IMR-90 (cell line): Measurements from ENCODE around the gene DHRSX. TPM values are rescaled to one million over a fixed set of nuclear protein-coding genes. Genes with fewer than 3 reads are reported as not detected.

Source experiments
- ATAC-seq: fragments of 200-7000 bp; cut with Tn5 transposase; 2 replicates; pipeline ENCODE4 v1.9.1; 2020; ENCODE audit warnings: low read depth, mild to moderate bottlenecking, moderate library complexity
- BruUV-seq: library from RNA; stranded (reverse); fragments of 400-500 nt; replicated peaks from 2 replicates; lab custom pipeline; 2021; lab: Mats Ljungman, UMichigan
- CTCF ChIA-PET: fragments of 300-600 bp; formaldehyde crosslinking; extraction: SDS; loops from one replicate; lab custom pipeline; 2021; ENCODE audit warnings: antibody characterized with exemption; lab: Yijun Ruan, JAX
- POLR2A ChIA-PET: fragments of 300-600 bp; sonication (Branson Sonifier 250); formaldehyde crosslinking; loops from one replicate; lab custom pipeline; 2022; ENCODE audit warnings: antibody characterized with exemption; ENCODE audit not compliant: unreplicated experiment; lab: Charles Lee
- DNase-seq: peaks from one replicate; pipeline ENCODE4 v3.0.0; 2013
- H2AFZ ChIP-seq: replicated peaks from 2 replicates; pipeline ENCODE3; 2013; ENCODE audit warnings: low read length, mild to moderate bottlenecking; ENCODE audit not compliant: poor library complexity
- H2AK5ac ChIP-seq: 2 replicates; pipeline ENCODE4 v1.6.1; 2013; ENCODE audit warnings: low read depth, low read length, inconsistent platforms
- H2AK9ac ChIP-seq: replicated peaks from 2 replicates; pipeline ENCODE3; 2013; ENCODE audit warnings: mild to moderate bottlenecking, low read depth, low read length, moderate library complexity; ENCODE audit not compliant: poor library complexity
- H2BK120ac ChIP-seq: 2 replicates; pipeline ENCODE4 v1.6.1; 2013; ENCODE audit warnings: low read depth, low read length, inconsistent platforms
- H2BK15ac ChIP-seq: 3 replicates; pipeline ENCODE4 v1.6.1; 2013; ENCODE audit warnings: low read depth, low read length, inconsistent platforms
- H2BK20ac ChIP-seq: 2 replicates; pipeline ENCODE4 v1.6.1; 2013; ENCODE audit warnings: low read depth, mild to moderate bottlenecking, inconsistent platforms, low read length, moderate library complexity
- H2BK5ac ChIP-seq: 2 replicates; pipeline ENCODE4 v1.6.1; 2013; ENCODE audit warnings: mild to moderate bottlenecking, low read depth, low read length, inconsistent platforms; ENCODE audit not compliant: poor library complexity, severe bottlenecking
- H3K14ac ChIP-seq: replicated peaks from 2 replicates; pipeline ENCODE4 v1.6.1; 2013; ENCODE audit warnings: low read depth, low read length, inconsistent platforms
- H3K18ac ChIP-seq: 2 replicates; pipeline ENCODE4 v1.6.1; 2013; ENCODE audit warnings: low read depth, low read length, control low read depth
- H3K23ac ChIP-seq: 2 replicates; pipeline ENCODE4 v1.6.1; 2013; ENCODE audit warnings: low read depth, low read length, inconsistent platforms
- H3K27ac ChIP-seq: 2 replicates; pipeline ENCODE4 v1.5.1; 2013; ENCODE audit warnings: mild to moderate bottlenecking, control low read depth, low read length; ENCODE audit not compliant: insufficient read depth
- H3K27me3 ChIP-seq: 2 replicates; pipeline ENCODE4 v1.6.1; 2013; ENCODE audit warnings: low read length; ENCODE audit not compliant: control insufficient read depth, insufficient read depth
- H3K36me3 ChIP-seq: 2 replicates; pipeline ENCODE4 v1.6.1; 2013; ENCODE audit warnings: low read length, mixed read lengths; ENCODE audit not compliant: control insufficient read depth, insufficient read depth
- H3K4ac ChIP-seq: 2 replicates; pipeline ENCODE4 v1.6.1; 2013; ENCODE audit warnings: low read depth, low read length, inconsistent platforms
- H3K4me1 ChIP-seq: 2 replicates; pipeline ENCODE4 v1.6.1; 2013; ENCODE audit warnings: low read length, mixed read lengths; ENCODE audit not compliant: control insufficient read depth, insufficient read depth
- H3K4me2 ChIP-seq: 2 replicates; pipeline ENCODE4 v1.6.1; 2013; ENCODE audit warnings: low read depth, mild to moderate bottlenecking, control low read depth, low read length, moderate library complexity
- H3K4me3 ChIP-seq: 2 replicates; pipeline ENCODE4 v1.5.1; 2013; ENCODE audit warnings: low read depth, mild to moderate bottlenecking, control low read depth, low read length, moderate library complexity; ENCODE audit not compliant: insufficient read depth
- H3K56ac ChIP-seq: 2 replicates; pipeline ENCODE4 v1.6.1; 2013; ENCODE audit warnings: low read length, inconsistent platforms; ENCODE audit not compliant: insufficient read depth; ENCODE audit errors: extremely low read depth
- H3K79me1 ChIP-seq, 2 experiments: 2 replicates each; pipeline ENCODE4 v1.6.1; 2013; ENCODE audit warnings: low read length in 2 of 2, inconsistent platforms in 1 of 2, low read depth in 1 of 2
- H3K9ac ChIP-seq: 2 replicates; pipeline ENCODE4 v1.6.1; 2013; ENCODE audit warnings: low read depth, low read length, control low read depth
- H3K9me1 ChIP-seq: 2 replicates; pipeline ENCODE4 v1.6.1; 2013; ENCODE audit warnings: low read length, inconsistent platforms; ENCODE audit not compliant: insufficient read depth
- H3K9me3 ChIP-seq: 2 replicates; pipeline ENCODE4 v1.6.1; 2013; ENCODE audit warnings: low read length; ENCODE audit not compliant: control insufficient read depth, insufficient read depth
- H4K20me1 ChIP-seq: 2 replicates; pipeline ENCODE4 v1.6.1; 2013; ENCODE audit warnings: low read length, inconsistent platforms; ENCODE audit not compliant: insufficient read depth
- H4K5ac ChIP-seq: 2 replicates; pipeline ENCODE4 v1.6.1; 2013; ENCODE audit warnings: mild to moderate bottlenecking, low read depth, low read length, control low read depth
- H4K8ac ChIP-seq, 2 experiments: 2 replicates each; pipeline ENCODE4 v1.6.1; 2013; ENCODE audit warnings: low read depth in 2 of 2, low read length in 2 of 2, control low read depth in 1 of 2, inconsistent platforms in 1 of 2
- H4K91ac ChIP-seq: 2 replicates; pipeline ENCODE4 v1.6.1; 2013; ENCODE audit warnings: low read depth, low read length, inconsistent platforms; ENCODE audit not compliant: insufficient read depth
- BHLHE40 ChIP-seq: fragments of 150-350 bp; IDR thresholded peaks from 2 replicates; pipeline ENCODE4 v1.6.1; 2016; ENCODE audit warnings: mild to moderate bottlenecking, low read depth, low read length
- CEBPB ChIP-seq: IDR thresholded peaks from 2 replicates; pipeline ENCODE4 v1.6.1; 2012; ENCODE audit warnings: low read depth, low read length, improper control_type of control experiment
- CHD1 ChIP-seq: IDR thresholded peaks from 2 replicates; pipeline ENCODE4 v1.6.1; 2012; ENCODE audit warnings: low read depth, low read length, improper control_type of control experiment
- CTCF ChIP-seq: conservative IDR thresholded peaks from 2 replicates; pipeline ENCODE4 v1.5.1; 2012; ENCODE audit warnings: mild to moderate bottlenecking, low read depth, low read length, improper control_type of control experiment
- ELK1 ChIP-seq: fragments of 150-350 bp; IDR thresholded peaks from 2 replicates; pipeline ENCODE4 v1.6.1; 2016; ENCODE audit warnings: low read depth, mild to moderate bottlenecking, low read length, moderate library complexity, borderline replicate concordance
- FOS ChIP-seq: fragments of 150-350 bp; IDR thresholded peaks from 2 replicates; pipeline ENCODE4 v1.6.1; 2016; ENCODE audit warnings: low read depth, low read length
- MAFK ChIP-seq: IDR thresholded peaks from 2 replicates; pipeline ENCODE4 v1.6.1; 2012; ENCODE audit warnings: low read depth, low read length, improper control_type of control experiment
- MAZ ChIP-seq: IDR thresholded peaks from 2 replicates; pipeline ENCODE4 v1.6.1; 2012; ENCODE audit warnings: low read depth, mild to moderate bottlenecking, low read length, improper control_type of control experiment, moderate library complexity, borderline replicate concordance
- MXI1 ChIP-seq: IDR thresholded peaks from 2 replicates; pipeline ENCODE4 v1.6.1; 2012; ENCODE audit warnings: low read depth, mild to moderate bottlenecking, low read length, moderate library complexity, borderline replicate concordance
- NFE2L2 ChIP-seq: fragments of 150-350 bp; IDR thresholded peaks from 2 replicates; pipeline ENCODE4 v1.6.1; 2016; ENCODE audit warnings: low read depth, mild to moderate bottlenecking, low read length
- POLR2A ChIP-seq: IDR thresholded peaks from 2 replicates; pipeline ENCODE4 v1.6.1; 2012; ENCODE audit warnings: mild to moderate bottlenecking, low read depth, low read length
- RAD21 ChIP-seq: IDR thresholded peaks from 2 replicates; pipeline ENCODE4 v1.6.1; 2012; ENCODE audit warnings: low read length, improper control_type of control experiment
- RCOR1 ChIP-seq: IDR thresholded peaks from 2 replicates; pipeline ENCODE4 v1.6.1; 2012; ENCODE audit warnings: mild to moderate bottlenecking, low read length, improper control_type of control experiment; ENCODE audit not compliant: insufficient replicate concordance
- RFX5 ChIP-seq: IDR thresholded peaks from 2 replicates; pipeline ENCODE4 v1.8.0; 2012; ENCODE audit warnings: low read depth, mild to moderate bottlenecking, low read length, moderate library complexity
- SMC3 ChIP-seq: fragments of 150-350 bp; IDR thresholded peaks from 2 replicates; pipeline ENCODE4 v1.6.1; 2016; ENCODE audit warnings: low read depth, mild to moderate bottlenecking, antibody characterized with exemption, low read length, moderate library complexity
- WGBS, 2 experiments: methylation state at CpG; one replicate each; pipeline versions ENCODE4 v1.1.5 to v1.1.7; 2013; ENCODE audit warnings: missing lambda C conversion rate in 2 of 2; ENCODE audit not compliant: insufficient read length in 1 of 2; ENCODE audit errors: extremely low coverage in 2 of 2; 5-methylcytosine and 5-hydroxymethylcytosine counted together
- dilution Hi-C: fragments of 300-500 bp; cut with HindIII; formaldehyde crosslinking; loops from one replicate; pipeline ENCODE4 v1.14.3; 2018; ENCODE audit warnings: low sequenced_read_pairs; ENCODE audit not compliant: unreplicated experiment
- in situ Hi-C: fragments of 300-500 bp; cut with MboI; formaldehyde crosslinking; loops from 3 replicates; pipeline ENCODE4 v1.14.3; 2019; ENCODE audit warnings: low sequenced_read_pairs, inconsistent platforms, mixed read lengths
- intact Hi-C: fragments of 100-400 bp; cut with micrococcal nuclease; formaldehyde crosslinking; loops from 2 replicates; pipeline ENCODE4 v1.10.0; 2022
- polyA plus RNA-seq, 3 experiments: library from polyadenylated mRNA; depleted of rRNA; stranded (reverse); fragments of >200 nt; gene quantifications; 2 replicates each; pipeline ENCODE4 v1.2.3, GENCODE V29; 2012; ENCODE audit warnings: low replicate concordance in 1 of 3
- total RNA-seq: library from RNA; depleted of rRNA; stranded (reverse); fragments of >200 nt; gene quantifications from 2 replicates; pipeline ENCODE4 v1.2.3, GENCODE V29; 2012
- TF ChIP-seq, protein P1 (sequence below): fragments of 150-350 bp; IDR thresholded peaks from 2 replicates; pipeline ENCODE4 v1.6.1; 2017; ENCODE audit warnings: mild to moderate bottlenecking, antibody characterized with exemption, low read length, low read depth

Gene DHRSX
- total and polyA plus RNA-seq, 2 of the 4 experiments (the other 2 are of a cell fraction) = 26.2 to 38.0 TPM

- dilution Hi-C loops = no loop called here
- no peak overlapping the region for H3K4me3 ChIP-seq
These were observed 328.4 kb downstream of the DHRSX start for GRCh38 chrX:2172359-2172758.

More at GRCh38 chrX:2172359-2172758, 328.4 kb downstream of the DHRSX start:
- H3K27me3 ChIP-seq = no peaks in the 10 kb centered on the region
- no peak overlapping the region for H2AK9ac ChIP-seq
- H3K4me1 ChIP-seq = no peaks in the 10 kb centered on the region
- intact Hi-C loops (no loop called here), in situ Hi-C loops (no loop called here)
- no peaks in the 10 kb centered on the region for H3K9me1 ChIP-seq
- no peaks in the 10 kb centered on the region for H4K20me1 ChIP-seq
- no peak overlapping the region for H2BK120ac ChIP-seq
- no peaks in the 10 kb centered on the region for H3K36me3 ChIP-seq
- H3K9me3 ChIP-seq = peaks cover 18% of the 10 kb centered on the region
- ChIA-PET CTCF (no interaction called here), POLR2A (no interaction called here)
- no peak overlapping the region for H2BK15ac ChIP-seq
- no peaks in the 10 kb centered on the region for H3K79me1 ChIP-seq
- no peak overlapping the region for H2AFZ ChIP-seq
- H4K5ac ChIP-seq = no peak overlapping the region
- no peak overlapping the region for H2AK5ac ChIP-seq
- no CpG with 5 or more reads among the region's 6 CpGs for WGBS, 2 experiments
- no peak overlapping the region for H3K56ac ChIP-seq
- no peak overlapping the region for H4K8ac ChIP-seq
- DNase-seq = no peak
- H3K4ac ChIP-seq = no peak overlapping the region
- ATAC-seq = no peak
- H3K27ac ChIP-seq = no peak overlapping the region
- H2BK5ac ChIP-seq = no peak overlapping the region
- no peak overlapping the region for H3K18ac ChIP-seq
- no peak overlapping the region for H3K4me2 ChIP-seq
- H2BK20ac ChIP-seq = no peak overlapping the region
- H3K23ac ChIP-seq = no peak overlapping the region
- no TSS peak for BruUV-seq
- no peak for TF ChIP-seq FOS
- TF ChIP-seq MAFK = no peak
- no peak for TF ChIP-seq MXI1
- no peak for TF ChIP-seq NFE2L2
- TF ChIP-seq BHLHE40 = no peak
- TF ChIP-seq POLR2A = no peak
- no peak for TF ChIP-seq CEBPB
- TF ChIP-seq ELK1 = no peak
- no peak for TF ChIP-seq RFX5
- TF ChIP-seq CHD1 = no peak
- TF ChIP-seq, protein P1, sequence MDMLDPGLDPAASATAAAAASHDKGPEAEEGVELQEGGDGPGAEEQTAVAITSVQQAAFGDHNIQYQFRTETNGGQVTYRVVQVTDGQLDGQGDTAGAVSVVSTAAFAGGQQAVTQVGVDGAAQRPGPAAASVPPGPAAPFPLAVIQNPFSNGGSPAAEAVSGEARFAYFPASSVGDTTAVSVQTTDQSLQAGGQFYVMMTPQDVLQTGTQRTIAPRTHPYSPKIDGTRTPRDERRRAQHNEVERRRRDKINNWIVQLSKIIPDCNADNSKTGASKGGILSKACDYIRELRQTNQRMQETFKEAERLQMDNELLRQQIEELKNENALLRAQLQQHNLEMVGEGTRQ = no peak
- no peak for TF ChIP-seq CTCF
- no peak for TF ChIP-seq SMC3
- TF ChIP-seq RAD21 = no peak
- no peak for TF ChIP-seq RCOR1
- no peak for TF ChIP-seq MAZ
- no peak overlapping the region for H4K91ac ChIP-seq
- H3K14ac ChIP-seq = no peak overlapping the region
- H3K9ac ChIP-seq = no peak overlapping the region
